ENCODE results near the gene BAIAP3. TPM values are rescaled to one million over a fixed set of nuclear protein-coding genes. Genes with fewer than 3 reads are reported as not detected.
A peak's percentile ranks its signal among the peaks of the same experiment; 100 is the strongest.

BAIAP3 gene
- total and polyA plus RNA-seq, 2 of the 8 experiments (the other 6 are each of a cell fraction or from before 2014, with no cell fraction given), result 2.9 to 6.8 TPM

DNA sequence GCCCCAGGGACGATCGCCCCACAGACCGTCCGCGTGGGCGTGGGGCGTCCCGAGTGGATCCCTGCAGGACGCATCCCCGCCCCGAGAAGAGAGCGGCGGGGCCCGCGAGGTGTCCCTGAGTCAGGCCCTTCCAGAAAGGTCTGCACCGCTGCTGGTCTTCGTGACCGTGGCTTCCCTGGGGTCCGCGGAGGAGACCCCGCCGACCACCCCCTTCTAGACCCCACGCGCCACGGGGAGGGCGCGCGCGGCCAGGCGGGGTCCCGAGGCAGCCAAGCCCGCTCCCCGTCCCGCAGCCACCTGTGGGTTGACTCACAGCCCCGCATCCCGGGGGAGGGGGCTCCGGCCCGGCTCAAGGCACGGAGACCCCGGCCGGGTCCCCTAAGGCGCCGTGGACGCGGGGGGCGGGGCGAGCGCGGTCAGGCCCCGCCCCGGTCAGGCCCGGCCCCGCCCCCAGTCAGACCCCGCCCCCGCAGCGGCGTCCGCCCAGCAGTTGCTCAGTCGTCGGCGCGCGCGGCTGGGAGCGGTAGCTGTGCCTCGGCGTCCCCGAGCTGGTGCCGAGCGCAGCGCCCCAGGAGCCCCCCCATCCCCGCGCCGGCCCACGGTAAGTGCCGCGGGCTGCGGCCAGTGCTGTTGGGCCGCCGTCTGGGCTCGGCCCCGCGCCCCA, at the start of gene BAIAP3 (continued):
- no peak for TF ChIP-seq ASH2L (IDR thresholded peaks at IDR 0.05; ENCODE audit: low read length)
- TF ChIP-seq HDAC2 (IDR thresholded peaks at IDR 0.05; ENCODE audit: borderline replicate concordance in 1 of 2, low read depth in 2 of 2, low read length in 2 of 2), result 0 out of 4 replicates have a peak, but pooled peaks have one; percentile 14 to 25
- no peak for TF ChIP-seq SIN3A (conservative IDR thresholded peaks at IDR 0.05 in 1 of 2, IDR thresholded peaks at IDR 0.05 in 1 of 2; ENCODE audit: low read depth in 1 of 2, low read length in 2 of 2)
- peak; percentile 68; the same call in 1 of the 2 replicates for TF ChIP-seq POLR2AphosphoS5 (IDR thresholded peaks at IDR 0.05; ENCODE audit: low read depth, low read length)
- no peak for TF ChIP-seq TAF7 (optimal IDR thresholded peaks at IDR 0.05; ENCODE audit: borderline replicate concordance, low read depth, low read length)
- no peak for TF ChIP-seq RAD21 (IDR thresholded peaks at IDR 0.05 in 1 of 2, conservative IDR thresholded peaks at IDR 0.05 in 1 of 2; ENCODE audit: low read depth in 2 of 2, low read length in 2 of 2)
- peak; percentile 57 for TF ChIP-seq PHF8 (conservative IDR thresholded peaks at IDR 0.05; ENCODE audit: low read depth, low read length)
- peak; percentile 81 for TF ChIP-seq TAF1 (IDR thresholded peaks at IDR 0.05; ENCODE audit: low read depth, low read length)
- TF ChIP-seq POU5F1 (IDR thresholded peaks at IDR 0.05; ENCODE audit: low read depth, low read length), result no peak
- TF ChIP-seq EGR1 (IDR thresholded peaks at IDR 0.05; ENCODE audit: borderline replicate concordance, low read depth, low read length), result peak; percentile 9; the same call in 1 of the 2 replicates
- TF ChIP-seq KDM4A (IDR thresholded peaks at IDR 0.05; ENCODE audit: low read depth, low read length, severe bottlenecking), result peak; percentile 46
- TF ChIP-seq BRCA1 (IDR thresholded peaks at IDR 0.05; ENCODE audit: low read depth, low read length), result no peak
- no peak for TF ChIP-seq NRF1 (IDR thresholded peaks at IDR 0.05; ENCODE audit: low read depth, low read length)
